HCT116 (cell line): ENCODE measurements around the gene RBFOX2.

Source experiments
- CTCF ChIP-seq, 3 experiments: fragments of 200-600 bp in 1 of 3; sonication (generic) in 1 of 3; IDR thresholded peaks in 2 of 3; conservative IDR thresholded peaks in 1 of 3; 2 replicates each; pipeline ENCODE4 v1.5.1; 2012 to 2017; ENCODE audit warnings: low read depth in 2 of 3, low read length in 2 of 3, antibody characterized with exemption in 1 of 3, borderline replicate concordance in 1 of 3, control low read depth in 1 of 3, mild to moderate bottlenecking in 1 of 3, mixed read lengths in 1 of 3, mixed run types in 1 of 3, moderate library complexity in 1 of 3; ENCODE audit not compliant: insufficient read depth in 1 of 3
- EZH2 ChIP-seq: fragments of 200-600 bp; sonication (generic); IDR thresholded peaks from 2 replicates; pipeline ENCODE4 v1.6.1; 2017; ENCODE audit warnings: antibody characterized with exemption, mixed run types
- POLR2A ChIP-seq: IDR thresholded peaks from 2 replicates; pipeline ENCODE4 v1.7.0; 2011; ENCODE audit warnings: borderline replicate concordance; ENCODE audit not compliant: insufficient read depth, insufficient read length; ENCODE audit errors: extremely low read depth
- RAD21 ChIP-seq: IDR thresholded peaks from 2 replicates; pipeline ENCODE4 v1.6.1; 2012; ENCODE audit warnings: low read depth, mild to moderate bottlenecking
- SP1 ChIP-seq: IDR thresholded peaks from 2 replicates; pipeline ENCODE4 v1.6.1; 2012; ENCODE audit warnings: low read depth
- TCF7L2 ChIP-seq: IDR thresholded peaks from 2 replicates; pipeline ENCODE4 v1.7.0; 2011; ENCODE audit warnings: borderline replicate concordance, inconsistent platforms; ENCODE audit not compliant: insufficient read depth, insufficient read length; ENCODE audit errors: extremely low read depth

GRCh38 chr22:35995348-35995747 lies 33.3 kb downstream of the RBFOX2 start:
- TF ChIP-seq SP1 (no peak), CTCF (IDR thresholded peaks at IDR 0.05 in 2 of 3, conservative IDR thresholded peaks at IDR 0.05 in 1 of 3; ENCODE audit: borderline replicate concordance in 1 of 3, insufficient read depth in 1 of 3, low read depth in 2 of 3, low read length in 2 of 3) (no peak), RAD21 (no peak), POLR2A (no peak), TCF7L2 (no peak), EZH2 (no peak)
